Measurements from ENCODE around the gene DOCK3.

DOCK3 gene

DNA sequence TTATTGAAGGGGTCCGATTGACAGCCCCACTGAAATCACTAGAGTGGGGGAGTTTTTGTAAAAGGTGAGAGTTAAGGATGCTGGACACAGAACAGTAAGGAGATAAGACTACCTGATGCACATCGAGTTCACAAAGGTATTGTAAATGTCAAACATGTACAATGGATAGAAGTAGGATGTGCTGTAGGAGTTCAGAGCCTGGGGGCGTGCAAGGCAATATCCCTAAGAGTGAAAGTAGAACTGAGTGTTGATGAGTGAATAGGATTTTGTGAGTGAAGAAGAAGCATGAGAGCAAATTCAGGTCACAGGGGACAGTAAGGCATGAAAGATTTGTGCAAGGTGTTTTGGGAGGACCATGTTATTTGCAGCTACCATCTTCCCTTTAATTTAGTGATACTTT lies 21.5 kb downstream of the DOCK3 start:
- FAIRE-seq = no peak
- no peak for TF ChIP-seq POLR2AphosphoS5 (IDR thresholded peaks at IDR 0.05; ENCODE audit: low read depth, low read length)
- TF ChIP-seq TAF1 (IDR thresholded peaks at IDR 0.05; ENCODE audit: low read depth, low read length) = no peak
- no peak for TF ChIP-seq POLR2A (IDR thresholded peaks at IDR 0.05; ENCODE audit: low read depth, low read length)
- TF ChIP-seq PAX5 (IDR thresholded peaks at IDR 0.05; ENCODE audit: insufficient read depth, low read length, severe bottlenecking) = no peak
- no peak for TF ChIP-seq SPI1 (IDR thresholded peaks at IDR 0.05; ENCODE audit: low read depth, low read length)
- TF ChIP-seq POU2F2 (IDR thresholded peaks at IDR 0.05; ENCODE audit: low read depth, low read length) = no peak
- no peak for DNase-seq (ENCODE audit: insufficient read length, low spot score)

DNA sequence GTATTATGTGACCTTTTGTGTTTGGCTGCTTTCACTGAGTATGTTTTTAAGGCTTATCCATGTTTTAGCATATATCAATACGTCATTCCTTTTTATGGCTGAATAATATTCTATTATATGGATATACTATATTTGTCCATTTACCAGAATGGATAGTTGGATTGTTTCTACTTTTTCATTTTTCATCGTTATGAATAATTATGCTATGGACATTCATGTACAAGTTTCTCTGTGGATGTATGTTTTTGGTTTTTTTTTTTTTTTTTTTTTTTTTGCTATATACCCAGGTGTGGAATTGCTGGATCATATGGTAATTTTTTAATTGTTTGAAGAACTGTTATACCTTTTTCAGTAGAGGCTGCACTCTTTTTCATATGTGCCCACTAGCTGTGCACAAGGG lies 23.5 kb downstream of the DOCK3 start:
- TF ChIP-seq PAX5 (IDR thresholded peaks at IDR 0.05; ENCODE audit: insufficient read depth, low read length, severe bottlenecking) (no peak), POU2F2 (IDR thresholded peaks at IDR 0.05; ENCODE audit: low read depth, low read length) (no peak), POLR2A (IDR thresholded peaks at IDR 0.05; ENCODE audit: low read depth, low read length) (no peak)
- DNase-seq (ENCODE audit: insufficient read length, low spot score) (no peak), FAIRE-seq (no peak)

DNA sequence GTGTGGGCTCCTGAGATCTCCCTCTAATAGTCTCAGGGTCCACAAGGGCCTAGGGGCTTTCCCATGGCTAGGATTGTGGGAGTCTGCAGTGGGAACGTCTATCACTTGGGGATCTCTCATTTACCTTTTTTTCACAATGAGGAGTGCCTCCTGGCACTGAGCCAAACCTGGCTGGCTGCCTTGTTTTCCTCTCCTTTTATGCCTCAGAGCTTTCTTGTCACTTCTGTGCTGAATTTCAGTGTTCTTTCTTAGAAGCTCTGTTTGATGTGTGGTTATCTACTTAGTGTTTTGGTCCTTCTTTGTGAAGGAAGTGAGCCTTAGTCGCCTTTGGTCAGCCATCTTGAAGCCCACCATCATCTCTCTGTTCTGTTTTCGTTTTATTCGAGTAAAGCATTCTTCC lies 33.9 kb downstream of the DOCK3 start:
- TF ChIP-seq SPI1 (IDR thresholded peaks at IDR 0.05; ENCODE audit: low read depth, low read length) (no peak), PAX5 (IDR thresholded peaks at IDR 0.05; ENCODE audit: insufficient read depth, low read length, severe bottlenecking) (no peak), POLR2A (IDR thresholded peaks at IDR 0.05; ENCODE audit: low read depth, low read length) (no peak), TAF1 (IDR thresholded peaks at IDR 0.05; ENCODE audit: low read depth, low read length) (no peak), POU2F2 (IDR thresholded peaks at IDR 0.05; ENCODE audit: low read depth, low read length) (no peak), POLR2AphosphoS5 (IDR thresholded peaks at IDR 0.05; ENCODE audit: low read depth, low read length) (no peak)
- FAIRE-seq = no peak
- no peak for DNase-seq (ENCODE audit: insufficient read length, low spot score)

DNA sequence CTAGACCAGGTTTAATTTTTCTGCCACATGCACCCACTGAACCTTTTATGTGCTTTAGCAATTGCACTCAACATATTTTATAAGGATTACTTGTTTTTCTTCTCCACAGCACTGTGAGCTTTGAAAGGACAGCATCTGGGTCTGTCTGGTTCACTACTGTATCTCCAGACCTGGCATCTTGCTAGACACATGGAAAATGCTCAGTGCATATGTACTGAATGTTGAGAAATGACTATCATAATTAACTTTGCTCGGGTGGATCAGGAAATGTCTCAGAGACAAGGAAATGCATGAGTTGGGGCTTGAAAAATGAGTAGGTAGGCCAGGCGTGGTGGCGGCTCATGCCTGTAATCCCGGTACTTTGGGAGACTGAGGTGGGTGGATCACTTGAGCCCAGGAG lies 40.2 kb downstream of the DOCK3 start:
- TF ChIP-seq POLR2A (IDR thresholded peaks at IDR 0.05; ENCODE audit: low read depth, low read length) (no peak), POLR2AphosphoS5 (IDR thresholded peaks at IDR 0.05; ENCODE audit: low read depth, low read length) (no peak), PAX5 (IDR thresholded peaks at IDR 0.05; ENCODE audit: insufficient read depth, low read length, severe bottlenecking) (no peak), POU2F2 (IDR thresholded peaks at IDR 0.05; ENCODE audit: low read depth, low read length) (no peak), TAF1 (IDR thresholded peaks at IDR 0.05; ENCODE audit: low read depth, low read length) (no peak), SPI1 (IDR thresholded peaks at IDR 0.05; ENCODE audit: low read depth, low read length) (no peak)
- FAIRE-seq = no peak
- no peak for DNase-seq (ENCODE audit: insufficient read length, low spot score)

DNA sequence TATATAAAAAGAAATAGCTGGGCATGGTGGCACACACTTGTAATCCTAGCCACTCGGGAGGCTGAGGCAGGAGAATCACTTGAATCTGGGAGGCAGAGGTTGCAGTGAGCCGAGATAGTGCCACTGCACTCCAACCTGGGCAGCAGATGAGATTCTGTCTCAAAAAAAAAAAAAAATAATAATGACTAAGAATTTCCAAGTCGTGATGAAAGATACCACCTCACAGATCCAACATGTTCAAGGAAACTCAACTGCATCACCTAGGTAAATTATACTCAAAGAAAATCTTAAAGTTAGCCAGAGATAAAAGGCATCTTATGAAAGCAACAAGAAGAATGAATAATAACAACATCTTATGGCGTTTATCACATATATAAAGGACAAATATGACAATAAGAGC lies 50.1 kb downstream of the DOCK3 start:
- TF ChIP-seq POLR2AphosphoS5 (IDR thresholded peaks at IDR 0.05; ENCODE audit: low read depth, low read length) = no peak
- no peak for TF ChIP-seq PAX5 (IDR thresholded peaks at IDR 0.05; ENCODE audit: insufficient read depth, low read length, severe bottlenecking)
- no peak for TF ChIP-seq POU2F2 (IDR thresholded peaks at IDR 0.05; ENCODE audit: low read depth, low read length)
- TF ChIP-seq POLR2A (IDR thresholded peaks at IDR 0.05; ENCODE audit: low read depth, low read length) = no peak
- TF ChIP-seq TAF1 (IDR thresholded peaks at IDR 0.05; ENCODE audit: low read depth, low read length) = no peak
- no peak for TF ChIP-seq SPI1 (IDR thresholded peaks at IDR 0.05; ENCODE audit: low read depth, low read length)
- no peak for DNase-seq (ENCODE audit: insufficient read length, low spot score)
- FAIRE-seq = no peak

DNA sequence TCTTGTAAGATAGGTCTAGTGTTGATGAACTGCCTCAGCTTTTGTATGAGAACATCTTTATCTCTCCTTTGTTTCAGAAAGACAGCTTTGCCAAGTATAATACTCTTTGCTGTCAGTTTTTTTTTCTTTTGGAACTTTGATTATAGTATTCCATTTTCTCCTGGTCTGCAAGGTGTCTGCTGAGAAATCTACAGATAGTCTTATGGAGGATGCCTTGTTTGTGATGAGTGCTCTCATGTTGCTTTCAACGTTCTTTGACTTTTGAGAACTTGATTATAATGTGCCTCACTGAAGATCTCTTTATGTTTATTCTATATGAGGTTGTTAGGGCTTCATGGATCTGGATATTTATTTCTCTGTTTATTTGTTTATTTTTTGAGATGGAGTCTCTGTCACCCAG lies 60.3 kb downstream of the DOCK3 start:
- no peak for TF ChIP-seq TAF1 (IDR thresholded peaks at IDR 0.05; ENCODE audit: low read depth, low read length)
- no peak for TF ChIP-seq POLR2A (IDR thresholded peaks at IDR 0.05; ENCODE audit: low read depth, low read length)
- no peak for TF ChIP-seq PAX5 (IDR thresholded peaks at IDR 0.05; ENCODE audit: insufficient read depth, low read length, severe bottlenecking)
- no peak for FAIRE-seq

GRCh38 chr3:50737193-50737905 lies 62.6 kb downstream of the DOCK3 start:
- FAIRE-seq (no peak), DNase-seq (ENCODE audit: insufficient read length, low spot score) (no peak)
- no peak for TF ChIP-seq POU2F2 (IDR thresholded peaks at IDR 0.05; ENCODE audit: low read depth, low read length)
- no peak for TF ChIP-seq POLR2AphosphoS5 (IDR thresholded peaks at IDR 0.05; ENCODE audit: low read depth, low read length)
- no peak for TF ChIP-seq PAX5 (IDR thresholded peaks at IDR 0.05; ENCODE audit: insufficient read depth, low read length, severe bottlenecking)
- no peak for TF ChIP-seq TAF1 (IDR thresholded peaks at IDR 0.05; ENCODE audit: low read depth, low read length)
- no peak for TF ChIP-seq SPI1 (IDR thresholded peaks at IDR 0.05; ENCODE audit: low read depth, low read length)
- no peak for TF ChIP-seq POLR2A (IDR thresholded peaks at IDR 0.05; ENCODE audit: low read depth, low read length)

More for the DNA sequence above, 60.3 kb downstream of the DOCK3 start:
- DNase-seq (ENCODE audit: insufficient read length, low spot score) = no peak

DNA sequence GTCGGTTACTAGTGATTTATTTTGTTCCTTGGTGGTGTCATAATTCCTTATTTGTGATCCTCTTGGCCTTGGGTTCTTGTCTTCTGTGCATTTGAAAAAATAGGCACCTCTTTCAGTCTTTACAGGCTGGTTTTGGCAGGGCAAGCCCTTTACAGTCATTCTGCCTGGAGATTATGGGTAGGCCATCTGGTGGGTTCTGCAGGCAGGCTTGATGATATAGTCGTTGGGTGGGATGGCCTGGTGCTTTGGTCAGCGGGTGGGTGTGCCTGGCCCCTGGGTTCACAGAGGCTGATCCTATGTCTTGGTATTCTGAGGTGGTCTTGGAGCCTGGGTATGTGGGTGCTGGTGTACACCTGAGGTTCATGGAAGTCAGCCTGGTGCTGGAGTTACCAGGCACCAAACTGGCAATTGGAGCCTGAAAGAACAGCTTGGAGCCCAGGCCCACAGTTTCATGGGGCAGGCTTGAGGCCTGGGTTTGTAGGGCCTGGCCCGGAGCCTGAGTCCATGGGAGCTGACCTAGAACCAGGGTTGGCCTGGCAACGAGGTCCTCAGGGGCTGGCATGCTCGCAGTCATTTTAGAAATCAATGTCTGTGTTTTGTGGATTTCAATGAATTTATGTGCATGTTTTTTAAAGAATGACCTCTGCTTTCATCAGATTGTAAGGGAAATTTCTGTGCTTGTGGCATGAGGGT lies 63.3 kb downstream of the DOCK3 start:
- FAIRE-seq = no peak
- TF ChIP-seq POU2F2 (IDR thresholded peaks at IDR 0.05; ENCODE audit: low read depth, low read length) (no peak), POLR2AphosphoS5 (IDR thresholded peaks at IDR 0.05; ENCODE audit: low read depth, low read length) (no peak), PAX5 (IDR thresholded peaks at IDR 0.05; ENCODE audit: insufficient read depth, low read length, severe bottlenecking) (no peak), TAF1 (IDR thresholded peaks at IDR 0.05; ENCODE audit: low read depth, low read length) (no peak)
- DNase-seq (ENCODE audit: insufficient read length, low spot score) = no peak

- no peak for DNase-seq (ENCODE audit: insufficient read length, low spot score)
- FAIRE-seq = no peak
- no peak for TF ChIP-seq POLR2AphosphoS5 (IDR thresholded peaks at IDR 0.05; ENCODE audit: low read depth, low read length)
- TF ChIP-seq POU2F2 (IDR thresholded peaks at IDR 0.05; ENCODE audit: low read depth, low read length) = no peak
- TF ChIP-seq PAX5 (IDR thresholded peaks at IDR 0.05; ENCODE audit: insufficient read depth, low read length, severe bottlenecking) = no peak
- TF ChIP-seq TAF1 (IDR thresholded peaks at IDR 0.05; ENCODE audit: low read depth, low read length) = no peak
- TF ChIP-seq POLR2A (IDR thresholded peaks at IDR 0.05; ENCODE audit: low read depth, low read length) = no peak
- no peak for TF ChIP-seq SPI1 (IDR thresholded peaks at IDR 0.05; ENCODE audit: low read depth, low read length)
These were observed 68.9 kb downstream of the DOCK3 start for GRCh38 chr3:50743643-50744042.

GRCh38 chr3:50749822-50750221 lies 75.1 kb downstream of the DOCK3 start:
- FAIRE-seq = no peak
- TF ChIP-seq TAF1 (IDR thresholded peaks at IDR 0.05; ENCODE audit: low read depth, low read length) = no peak
- no peak for DNase-seq (ENCODE audit: insufficient read length, low spot score)

All from GM12891 (cell line).